Measurements from ENCODE around the gene ACIN1. TPM values are rescaled to one million over a fixed set of nuclear protein-coding genes. Genes with fewer than 3 reads are reported as not detected.

The ACIN1 gene
- total RNA-seq, 4 donors from 2014 or later, result 96.5 to 143 (median 108) TPM

DNA sequence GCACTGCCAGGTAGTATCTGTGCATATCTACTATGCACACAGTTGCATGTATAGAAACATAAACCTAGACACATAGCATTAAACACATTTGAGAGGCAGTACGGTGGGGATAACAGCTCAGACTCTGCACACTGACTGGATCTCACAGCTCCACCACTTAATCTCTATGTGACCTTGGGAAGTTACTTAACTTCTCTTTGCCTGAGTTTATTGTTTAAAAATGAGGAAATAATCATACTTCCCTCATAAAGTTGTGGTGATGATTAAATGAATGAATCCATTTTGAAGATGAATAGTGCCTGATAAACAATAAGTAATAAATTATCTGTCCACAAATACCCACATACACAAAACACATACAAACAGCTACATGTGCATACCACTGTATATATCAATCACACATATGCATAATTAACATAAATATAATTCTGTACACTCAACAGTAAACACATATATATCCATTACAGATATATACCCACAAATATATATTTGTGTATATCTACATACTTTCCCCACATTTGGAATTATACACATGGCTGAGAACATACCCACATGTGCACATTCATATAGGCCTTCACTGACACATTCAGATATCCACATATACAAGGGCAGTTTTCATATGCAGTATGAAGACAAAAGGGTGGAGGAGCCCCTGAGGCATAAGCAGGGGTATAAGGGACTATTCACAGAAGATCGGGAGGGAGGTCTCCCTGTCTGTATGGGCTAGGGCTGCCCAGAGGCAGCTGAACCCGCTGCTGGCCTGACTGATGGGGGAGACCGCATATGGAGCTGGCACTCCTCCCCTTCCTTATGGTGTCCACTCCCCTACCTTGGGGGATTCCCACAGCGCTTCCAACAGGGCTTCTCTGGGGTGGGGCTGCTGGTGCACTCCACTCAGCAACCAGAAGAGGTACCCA lies 43.5 kb downstream of the ACIN1 start:
- peaks cover 0 to 7% (median 2%) of the 10 kb centered on the region in 4 donors for H3K4me1 ChIP-seq
- H3K9me3 ChIP-seq, result no peaks in the 10 kb centered on the region
- H3K27ac ChIP-seq, result no peak overlapping the region
- no peaks in the 10 kb centered on the region for H3K27me3 ChIP-seq
- no peak for TF ChIP-seq EP300 (IDR thresholded peaks at IDR 0.05)
- TF ChIP-seq, protein P1, sequence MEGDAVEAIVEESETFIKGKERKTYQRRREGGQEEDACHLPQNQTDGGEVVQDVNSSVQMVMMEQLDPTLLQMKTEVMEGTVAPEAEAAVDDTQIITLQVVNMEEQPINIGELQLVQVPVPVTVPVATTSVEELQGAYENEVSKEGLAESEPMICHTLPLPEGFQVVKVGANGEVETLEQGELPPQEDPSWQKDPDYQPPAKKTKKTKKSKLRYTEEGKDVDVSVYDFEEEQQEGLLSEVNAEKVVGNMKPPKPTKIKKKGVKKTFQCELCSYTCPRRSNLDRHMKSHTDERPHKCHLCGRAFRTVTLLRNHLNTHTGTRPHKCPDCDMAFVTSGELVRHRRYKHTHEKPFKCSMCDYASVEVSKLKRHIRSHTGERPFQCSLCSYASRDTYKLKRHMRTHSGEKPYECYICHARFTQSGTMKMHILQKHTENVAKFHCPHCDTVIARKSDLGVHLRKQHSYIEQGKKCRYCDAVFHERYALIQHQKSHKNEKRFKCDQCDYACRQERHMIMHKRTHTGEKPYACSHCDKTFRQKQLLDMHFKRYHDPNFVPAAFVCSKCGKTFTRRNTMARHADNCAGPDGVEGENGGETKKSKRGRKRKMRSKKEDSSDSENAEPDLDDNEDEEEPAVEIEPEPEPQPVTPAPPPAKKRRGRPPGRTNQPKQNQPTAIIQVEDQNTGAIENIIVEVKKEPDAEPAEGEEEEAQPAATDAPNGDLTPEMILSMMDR (IDR thresholded peaks at IDR 0.05), result no peak
- TF ChIP-seq POLR2A (IDR thresholded peaks at IDR 0.05), result no peak
- no peak overlapping the region for H3K4me3 ChIP-seq
- WGBS, 2 donors, result 66 to 70% methylated on average over 5 of the region's 5 CpGs
- DNase-seq (ENCODE audit: low spot score in 2 of 2), result no peak
- H3K36me3 ChIP-seq, result no peaks in the 10 kb centered on the region

DNA sequence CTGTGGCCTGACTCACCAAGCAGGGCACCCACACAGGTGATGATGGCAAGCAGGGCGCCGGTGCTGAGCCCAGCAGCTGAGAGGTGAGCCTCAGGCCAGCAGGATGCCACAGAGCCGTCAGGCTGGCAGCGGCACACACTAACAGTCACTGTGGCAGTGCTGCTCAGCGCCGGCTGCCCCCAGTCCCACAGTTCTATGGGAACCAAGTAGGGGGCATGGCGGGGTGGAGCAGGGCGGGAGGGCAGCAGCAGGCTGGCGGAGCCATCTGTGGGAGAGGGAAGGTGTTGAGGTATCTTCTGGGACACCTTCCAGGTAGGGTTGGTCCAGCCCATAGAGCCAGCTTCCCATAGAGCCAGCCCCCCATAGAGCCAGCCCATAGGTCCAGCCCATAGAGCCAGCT lies 45.9 kb downstream of the ACIN1 start:
- no peak overlapping the region for H3K27ac ChIP-seq
- H3K9me3 ChIP-seq, result no peaks in the 10 kb centered on the region
- no peak overlapping the region for H3K4me3 ChIP-seq
- H3K4me1 ChIP-seq, result no peaks in the 10 kb centered on the region
- H3K36me3 ChIP-seq, result no peaks in the 10 kb centered on the region
- no peak for DNase-seq (ENCODE audit: low spot score in 2 of 2)
- no peaks in the 10 kb centered on the region for H3K27me3 ChIP-seq
- no peak for TF ChIP-seq EP300 (IDR thresholded peaks at IDR 0.05)
- WGBS, 2 donors, result 95 to 96% methylated on average over 8 of the region's 9 CpGs

DNA sequence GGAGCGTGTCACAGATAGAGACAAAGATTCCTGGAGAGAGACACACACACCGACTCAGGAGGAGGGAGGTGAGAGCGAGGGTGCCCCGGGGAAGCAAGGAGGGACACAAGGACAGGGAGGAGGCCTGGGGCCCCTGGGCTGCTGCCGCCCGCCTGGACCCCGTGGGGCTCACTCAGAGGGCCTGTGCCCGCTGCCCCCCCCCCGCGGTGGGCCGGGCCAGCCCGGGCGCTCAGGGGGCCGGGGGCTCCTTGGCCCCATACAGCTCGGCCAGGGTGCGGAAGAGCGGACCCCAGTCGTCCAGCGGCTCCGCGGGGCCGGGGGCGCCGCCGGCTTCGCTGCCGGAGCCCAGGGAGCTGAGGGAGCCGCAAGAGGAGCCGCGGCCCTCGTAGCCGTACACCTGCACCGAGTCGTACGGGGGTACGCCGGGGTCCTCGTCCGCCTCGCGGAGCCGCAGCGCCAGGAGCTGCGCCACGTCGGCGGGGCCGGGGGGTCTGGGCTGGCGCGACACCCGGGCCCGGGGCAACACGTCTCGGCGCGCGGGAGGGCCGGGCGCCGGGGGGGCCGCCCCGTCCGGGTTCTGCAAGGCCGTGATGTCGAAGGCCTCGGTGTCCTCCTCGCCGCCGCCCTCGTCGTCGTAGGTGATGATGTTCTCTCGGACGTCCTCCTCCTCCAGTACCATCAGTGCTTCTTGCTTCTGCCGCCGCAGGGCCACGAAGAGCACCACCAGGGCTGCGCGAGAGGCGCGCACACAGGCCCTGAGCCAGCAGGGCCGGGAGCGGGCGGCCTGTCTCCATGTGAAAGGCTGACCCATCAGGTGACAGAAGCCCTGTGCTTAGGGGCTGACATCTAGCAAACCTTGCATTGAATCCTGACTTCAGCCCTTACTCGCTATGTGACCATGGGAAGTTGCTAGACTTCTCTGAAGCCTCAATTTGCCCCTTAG lies 46.9 kb downstream of the ACIN1 start:
- 83 to 86% methylated on average over 34 to 52 of the region's 85 CpGs for WGBS, 2 donors
- Histone ChIP-seq H3K36me3 (no peaks in the 10 kb centered on the region), H3K9me3 (no peaks in the 10 kb centered on the region), H3K4me1 (no peaks in the 10 kb centered on the region), H3K4me3 (no peak overlapping the region), H3K27me3 (no peaks in the 10 kb centered on the region), H3K27ac (no peak overlapping the region)
- DNase-seq (ENCODE audit: low spot score in 2 of 2), result no peak
- TF ChIP-seq EP300 (IDR thresholded peaks at IDR 0.05), result no peak
- TF ChIP-seq, protein P1 (IDR thresholded peaks at IDR 0.05), result no peak

DNA sequence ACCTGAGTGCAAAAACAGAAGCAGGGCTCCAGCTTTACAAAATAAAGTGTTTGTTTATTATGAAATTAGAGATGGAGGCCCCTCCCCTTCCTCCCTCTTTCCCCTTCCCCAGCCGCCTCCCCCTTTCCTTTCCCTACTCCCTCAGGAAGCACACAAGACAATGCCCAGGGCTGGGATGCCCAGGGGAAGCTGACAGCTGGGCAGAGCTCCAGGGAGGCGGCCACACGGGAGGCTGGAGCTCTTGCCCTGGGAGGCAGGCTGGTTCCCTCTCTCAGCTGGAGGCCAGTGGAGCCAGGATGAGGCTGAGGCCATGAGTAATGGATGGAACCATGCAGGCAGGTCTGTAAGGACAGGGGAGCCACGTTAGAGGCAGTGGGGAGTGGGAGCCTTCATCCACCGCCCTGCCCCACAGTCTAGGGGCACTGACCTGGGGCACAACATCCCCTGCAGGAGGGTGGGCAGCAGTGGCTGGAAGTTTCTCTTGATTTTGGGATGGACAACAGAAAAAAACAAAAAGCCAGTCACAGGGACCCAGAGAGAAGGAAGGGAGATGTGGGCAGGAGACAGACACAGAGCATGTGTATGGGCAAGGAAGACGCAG lies 47.8 kb downstream of the ACIN1 start:
- no peaks in the 10 kb centered on the region for H3K9me3 ChIP-seq
- H3K27me3 ChIP-seq, result no peaks in the 10 kb centered on the region
- H3K4me3 ChIP-seq, result no peak overlapping the region
- H3K36me3 ChIP-seq, result no peaks in the 10 kb centered on the region
- TF ChIP-seq, protein P1 (IDR thresholded peaks at IDR 0.05), result no peak
- TF ChIP-seq POLR2A (IDR thresholded peaks at IDR 0.05), result no peak
- TF ChIP-seq EP300 (IDR thresholded peaks at IDR 0.05), result no peak
- no peaks in the 10 kb centered on the region for H3K4me1 ChIP-seq
- 58 to 64% methylated on average over 6 of the region's 6 CpGs for WGBS, 2 donors
- DNase-seq (ENCODE audit: low spot score in 2 of 2), result no peak
- no peak overlapping the region for H3K27ac ChIP-seq

Measured in tibial nerve (tissue), 4 donors.